AG04449 (cell line): Measurements from ENCODE around the gene MTOR.

Experiments used
- CTCF ChIA-PET: fragments of 350-600 bp; formaldehyde crosslinking; extraction: SDS; loops from one replicate; lab custom pipeline; 2021; ENCODE audit warnings: antibody characterized with exemption; lab: Yijun Ruan, JAX
- POLR2A ChIA-PET: fragments of 400-600, 350-600 bp; formaldehyde crosslinking; extraction: SDS; loops from one replicate; lab custom pipeline; 2020; ENCODE audit warnings: antibody characterized with exemption, inconsistent platforms; lab: Yijun Ruan, JAX
- DNase-seq: peaks from one replicate; pipeline ENCODE4 v3.0.0-alpha.2; 2010; ENCODE audit warnings: low read depth, low spot score
- H3K4me3 ChIP-seq: 2 replicates; pipeline ENCODE4 v1.5.1; 2011; ENCODE audit warnings: low read depth, mild to moderate bottlenecking, control low read depth, low read length
- CTCF ChIP-seq: IDR thresholded peaks from one replicate; pipeline ENCODE4 v1.5.1; 2011; ENCODE audit warnings: mild to moderate bottlenecking, moderate library complexity, low read length, control low read depth, inconsistent platforms; ENCODE audit not compliant: insufficient read depth; ENCODE audit errors: missing control alignments

MTOR gene

DNA sequence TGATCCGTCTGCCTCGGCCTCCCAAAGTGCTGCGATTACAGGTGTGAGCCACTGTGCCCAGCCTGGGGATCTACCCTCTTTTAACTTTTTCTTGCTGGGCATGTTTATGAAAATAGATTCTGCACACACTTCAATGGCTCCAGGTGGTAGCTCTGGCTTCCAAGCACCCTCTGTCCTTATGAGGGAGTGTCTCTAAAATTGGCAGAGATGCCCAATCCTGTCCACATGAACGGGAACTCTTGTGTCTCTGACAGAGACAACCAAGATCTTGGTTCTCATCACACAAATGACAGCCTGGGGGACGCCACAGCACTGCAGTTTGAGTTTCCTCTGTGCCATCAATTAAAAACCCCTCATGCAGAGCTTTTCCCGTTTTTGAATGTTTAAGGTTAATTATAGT, 116.6 kb downstream of the MTOR start:
- POLR2A ChIA-PET: interaction anchor here (0.6 kb wide), 1 partner anchor 74 kb away, joined by 3 read pairs; no protein-coding TSS in a partner anchor
- H3K4me3 ChIP-seq: no peak overlapping the region
- CTCF ChIA-PET: interaction anchor here (1.7 kb wide), 1 partner anchor 108 kb away, joined by 7 read pairs; no protein-coding TSS in a partner anchor
- no peak for TF ChIP-seq CTCF
- no peak for DNase-seq

- POLR2A ChIA-PET: no interaction called here
- H3K4me3 ChIP-seq: no peak overlapping the region
- no peak for TF ChIP-seq CTCF
- CTCF ChIA-PET: interaction anchor here (0.9 kb wide), 1 partner anchor 107 kb away, joined by 3 read pairs; no protein-coding TSS in a partner anchor
- no peak for DNase-seq
Measured at GRCh38 chr1:11144570-11145256, 117.6 kb downstream of the MTOR start.

DNA sequence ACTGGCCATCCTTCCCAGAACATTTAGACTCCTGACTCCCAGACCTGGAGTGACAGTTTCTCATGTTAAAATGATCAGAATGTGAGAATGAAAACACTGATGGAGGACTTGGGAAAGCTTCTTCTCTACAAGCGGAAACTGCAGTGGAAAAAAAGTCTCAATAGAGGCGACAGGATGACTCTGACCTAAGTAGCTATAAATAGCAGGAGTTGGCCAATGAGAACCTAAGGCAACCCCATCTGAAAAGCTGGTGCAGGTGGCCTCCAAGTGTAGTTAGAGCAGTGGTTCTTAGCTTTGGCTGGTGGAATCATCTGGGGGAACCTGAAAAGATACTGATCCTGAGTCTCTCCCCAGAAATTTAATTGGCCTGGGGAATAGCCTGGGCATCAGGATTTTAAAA, 118.4 kb downstream of the MTOR start:
- CTCF ChIA-PET: interaction anchor here (0.9 kb wide), 1 partner anchor 107 kb away, joined by 3 read pairs; no protein-coding TSS in a partner anchor
- no peak for DNase-seq
- no peak for TF ChIP-seq CTCF
- no peak overlapping the region for H3K4me3 ChIP-seq
- POLR2A ChIA-PET: no interaction called here

DNA sequence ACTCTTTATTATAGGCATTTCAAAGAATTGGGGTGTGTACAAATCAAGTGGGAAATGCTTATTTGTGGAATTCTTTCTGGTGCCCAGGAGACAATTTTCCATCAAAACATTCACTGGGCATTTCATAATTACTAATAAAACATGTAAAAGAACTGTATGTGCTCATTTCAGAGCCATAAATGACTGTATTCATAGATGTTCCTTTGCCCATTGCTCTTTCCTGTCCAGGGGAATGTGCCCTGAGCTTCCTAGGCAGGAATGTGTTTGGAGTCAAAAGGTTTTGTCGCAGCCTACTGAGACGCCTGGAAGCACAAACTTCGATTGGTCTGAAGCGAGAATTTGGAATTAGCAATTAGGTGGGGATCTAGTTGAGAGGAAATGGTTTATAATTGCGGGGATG, 119.0 kb downstream of the MTOR start:
- ChIA-PET POLR2A (no interaction called here), CTCF (no interaction called here)
- DNase-seq: no peak
- H3K4me3 ChIP-seq: no peak overlapping the region
- no peak for TF ChIP-seq CTCF

DNA sequence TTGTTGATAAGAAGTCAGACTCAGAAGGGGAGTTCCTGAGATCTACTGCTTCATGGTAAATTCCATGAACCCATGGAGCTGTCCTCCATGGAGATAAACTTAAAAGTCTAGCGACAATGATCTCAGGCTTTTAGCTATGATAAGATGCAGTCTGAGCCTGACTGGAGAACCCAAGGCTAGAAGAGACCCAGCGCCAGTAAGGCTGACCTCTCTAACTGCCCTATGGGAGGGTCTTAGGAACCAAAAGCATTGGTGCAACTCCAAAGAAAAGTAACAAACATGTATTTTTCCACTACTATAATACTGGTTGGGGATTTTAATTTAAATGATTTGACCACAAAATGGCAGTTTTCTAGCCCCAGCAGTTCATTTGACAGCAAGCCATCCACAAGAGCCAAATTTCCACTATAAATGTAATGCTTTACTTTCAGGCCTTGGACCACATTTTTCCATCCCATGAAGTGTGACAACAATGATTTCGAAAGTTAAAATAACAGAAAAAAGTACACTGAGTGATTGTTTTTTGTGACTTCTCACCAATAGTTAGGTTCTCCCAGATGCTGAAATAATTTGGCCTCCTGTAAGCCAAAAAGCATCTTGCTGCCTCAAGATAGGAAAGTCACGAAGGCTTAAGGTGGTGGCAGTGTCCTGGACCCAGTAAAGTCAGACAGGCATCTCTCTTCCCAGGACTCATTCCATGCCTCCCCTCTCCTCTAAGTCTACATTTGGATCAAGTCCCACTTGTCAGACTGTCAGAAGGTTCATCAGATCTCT, 119.5 kb downstream of the MTOR start:
- no peak overlapping the region for H3K4me3 ChIP-seq
- ChIA-PET POLR2A (no interaction called here), CTCF (no interaction called here)
- DNase-seq: no peak
- TF ChIP-seq CTCF: no peak

DNA sequence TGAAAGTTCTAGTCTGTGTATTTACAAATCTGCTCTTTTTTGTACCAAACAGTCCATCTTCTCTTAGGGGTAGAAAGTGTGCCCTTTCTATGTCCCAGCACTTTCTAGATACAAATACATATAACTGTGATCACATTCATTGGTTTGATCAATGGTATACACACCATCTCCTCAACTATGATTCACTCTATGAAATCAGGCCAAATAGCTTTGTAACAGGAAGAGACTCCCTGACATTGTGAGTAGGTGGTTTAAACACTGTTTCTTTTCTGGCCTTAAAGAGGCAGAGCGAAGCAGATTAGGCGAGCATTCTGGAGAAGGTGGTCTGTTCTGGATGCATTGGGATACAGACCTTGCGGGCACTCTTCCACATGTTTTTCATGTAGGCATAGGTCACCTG, 123.4 kb downstream of the MTOR start:
- ChIA-PET CTCF (no interaction called here), POLR2A (no interaction called here)
- no peak for TF ChIP-seq CTCF
- H3K4me3 ChIP-seq: no peak overlapping the region
- DNase-seq: no peak
